SK-N-SH (cell line): ENCODE results near the gene DENND2C. TPM values are rescaled to one million over a fixed set of nuclear protein-coding genes. Genes with fewer than 3 reads are reported as not detected.

Experiments used
- CTCF ChIA-PET: fragments of 300-600, 350-600 bp; formaldehyde crosslinking; extraction: SDS; loops from one replicate; lab custom pipeline; 2021; lab: Yijun Ruan, JAX
- POLR2A ChIA-PET: fragments of 350-600 bp; sonication (Branson Sonifier 250); formaldehyde crosslinking; extraction: SDS; loops from one replicate; lab custom pipeline; 2020; ENCODE audit warnings: antibody characterized with exemption, inconsistent platforms; lab: Yijun Ruan, JAX
- DNase-seq: peaks from one replicate; pipeline ENCODE4 v3.0.0; 2012
- H2AFZ ChIP-seq: fragments of 200-600 bp; sonication (generic); 2 replicates; pipeline ENCODE4 v1.8.1; 2016; ENCODE audit warnings: antibody characterized with exemption, mild to moderate bottlenecking, low read depth
- H3F3A ChIP-seq: fragments of 200-600 bp; sonication (generic); replicated peaks from 2 replicates; pipeline ENCODE3; 2016; ENCODE audit warnings: antibody characterized with exemption, mild to moderate bottlenecking; ENCODE audit not compliant: insufficient read depth
- H3K27ac ChIP-seq, 2 experiments: fragments of 200-500 bp in 1 of 2; fragments of 200-600 bp in 1 of 2; sonication (Bioruptor generic) in 1 of 2; sonication (generic), shearing (Covaris generic) in 1 of 2; 2 replicates each; pipeline versions ENCODE4 v1.5.1 to v1.6.1; 2014 to 2016; ENCODE audit warnings: low read depth in 2 of 2, inconsistent platforms in 1 of 2, low read length in 1 of 2, mild to moderate bottlenecking in 1 of 2, mixed read lengths in 1 of 2
- H3K27me3 ChIP-seq: fragments of 200-600 bp; sonication (generic), shearing (Covaris generic); 2 replicates; pipeline ENCODE4 v1.6.1; 2016; ENCODE audit warnings: mixed run types; ENCODE audit not compliant: insufficient read depth
- H3K36me3 ChIP-seq, 2 experiments: fragments of 200-500 bp in 1 of 2; fragments of 200-600 bp in 1 of 2; sonication (Bioruptor generic) in 1 of 2; sonication (generic) in 1 of 2; replicated peaks in 1 of 2; 2 replicates each; pipeline versions ENCODE3 to v1.5.1; 2014 to 2016; ENCODE audit warnings: low read length in 1 of 2, mild to moderate bottlenecking in 1 of 2; ENCODE audit not compliant: insufficient read depth in 2 of 2, control insufficient read depth in 1 of 2
- H3K4me1 ChIP-seq, 2 experiments: fragments of 200-500 bp in 1 of 2; fragments of 200-600 bp in 1 of 2; sonication (Bioruptor generic) in 1 of 2; sonication (generic), shearing (Covaris generic) in 1 of 2; 2 replicates each; pipeline versions ENCODE4 v1.5.1 to v1.6.1; 2014 to 2016; ENCODE audit warnings: low read depth in 1 of 2, low read length in 1 of 2, mixed run types in 1 of 2; ENCODE audit not compliant: insufficient read depth in 2 of 2, control insufficient read depth in 1 of 2
- H3K4me2 ChIP-seq: fragments of 200-600 bp; sonication (generic), shearing (Covaris generic); 2 replicates; pipeline ENCODE4 v1.6.1; 2017; ENCODE audit warnings: mixed run types
- H3K4me3 ChIP-seq, 2 experiments: fragments of 200-500 bp in 1 of 2; fragments of 200-600 bp in 1 of 2; sonication (Bioruptor generic) in 1 of 2; sonication (generic), shearing (Covaris generic) in 1 of 2; 2 replicates each; pipeline versions ENCODE4 v1.5.1 to v1.8.1; 2014 to 2016; ENCODE audit warnings: low read depth in 2 of 2, inconsistent platforms in 1 of 2, low read length in 1 of 2, mild to moderate bottlenecking in 1 of 2, mixed read lengths in 1 of 2, moderate library complexity in 1 of 2
- H3K79me2 ChIP-seq: fragments of 200-600 bp; sonication (generic); 2 replicates; pipeline ENCODE4 v1.8.1; 2017; ENCODE audit warnings: mild to moderate bottlenecking; ENCODE audit not compliant: insufficient read depth
- H3K9ac ChIP-seq: fragments of 200-600 bp; sonication (generic); 2 replicates; pipeline ENCODE4 v1.6.1; 2017; ENCODE audit warnings: mixed run types
- H3K9me2 ChIP-seq: fragments of 200-600 bp; sonication (generic); 2 replicates; pipeline ENCODE4 v1.6.1; 2017; ENCODE audit warnings: mixed run types
- H3K9me3 ChIP-seq: fragments of 200-600 bp; sonication (generic); 2 replicates; pipeline ENCODE4 v1.6.1; 2017; ENCODE audit warnings: mixed run types, mild to moderate bottlenecking, moderate library complexity
- H4K20me1 ChIP-seq: fragments of 200-600 bp; sonication (generic); 2 replicates; pipeline ENCODE4 v1.6.1; 2017; ENCODE audit warnings: mild to moderate bottlenecking, mixed run types; ENCODE audit not compliant: insufficient read depth
- CTCF ChIP-seq: fragments of 200-600 bp; sonication (generic); IDR thresholded peaks from 2 replicates; pipeline ENCODE4 v1.6.1; 2017; ENCODE audit warnings: antibody characterized with exemption, mild to moderate bottlenecking, moderate library complexity
- EZH2phosphoT487 ChIP-seq: fragments of 200-600 bp; sonication (generic); IDR thresholded peaks from 2 replicates; pipeline ENCODE4 v1.6.1; 2017; ENCODE audit warnings: low read depth, mixed run types, mild to moderate bottlenecking, antibody characterized with exemption, moderate library complexity, borderline replicate concordance
- FOXM1 ChIP-seq: IDR thresholded peaks from 2 replicates; pipeline ENCODE4 v1.4.0; 2012; ENCODE audit warnings: low read depth, mild to moderate bottlenecking
- GABPA ChIP-seq: IDR thresholded peaks from 2 replicates; pipeline ENCODE4 v1.4.0; 2012; ENCODE audit warnings: low read depth, mild to moderate bottlenecking
- GATA2 ChIP-seq: sonication (generic); formaldehyde crosslinking; IDR thresholded peaks from 2 replicates; pipeline ENCODE4 v1.5.0; 2020; ENCODE audit warnings: mild to moderate bottlenecking, missing genetic modification reagents
- IRF3 ChIP-seq: fragments of 150-350 bp; IDR thresholded peaks from 2 replicates; pipeline ENCODE4 v1.6.1; 2016; ENCODE audit warnings: mild to moderate bottlenecking, low read depth, low read length
- JUND ChIP-seq: IDR thresholded peaks from 2 replicates; pipeline ENCODE4 v1.4.0; 2012
- MEF2A ChIP-seq: IDR thresholded peaks from 2 replicates; pipeline ENCODE4 v1.4.0; 2012; ENCODE audit warnings: low read depth, borderline replicate concordance
- NRF1 ChIP-seq: IDR thresholded peaks from 2 replicates; pipeline ENCODE4 v1.6.1; 2012; ENCODE audit warnings: low read depth, mild to moderate bottlenecking, low read length
- POLR2AphosphoS5 ChIP-seq: IDR thresholded peaks from 2 replicates; pipeline ENCODE4 v1.6.1; 2012; ENCODE audit warnings: low read depth, low read length
- RAD21 ChIP-seq: IDR thresholded peaks from 2 replicates; pipeline ENCODE4 v1.6.1; 2012; ENCODE audit warnings: mild to moderate bottlenecking, low read length
- RCOR1 ChIP-seq: fragments of 150-350 bp; IDR thresholded peaks from 2 replicates; pipeline ENCODE4 v1.6.1; 2017; ENCODE audit warnings: antibody characterized with exemption, low read length
- RXRA ChIP-seq: IDR thresholded peaks from 2 replicates; pipeline ENCODE4 v1.4.0; 2012; ENCODE audit warnings: low read depth, mild to moderate bottlenecking, borderline replicate concordance
- TAF1 ChIP-seq: IDR thresholded peaks from 2 replicates; pipeline ENCODE4 v1.6.1; 2012; ENCODE audit warnings: low read depth, mild to moderate bottlenecking, low read length, moderate library complexity, borderline replicate concordance
- USF2 ChIP-seq: fragments of 150-350 bp; IDR thresholded peaks from 2 replicates; pipeline ENCODE4 v1.6.1; 2017; ENCODE audit warnings: antibody characterized with exemption, low read length, low read depth, borderline replicate concordance
- WGBS: methylation state at CpG from one replicate; pipeline ENCODE4 v1.1.6; 2017; ENCODE audit warnings: low lambda C conversion rate; 5-methylcytosine and 5-hydroxymethylcytosine counted together
- polyA plus RNA-seq, 3 experiments: library from polyadenylated mRNA; depleted of rRNA; stranded (reverse); fragments of >200 nt; gene quantifications; 2 replicates each; pipeline ENCODE4 v1.2.3, GENCODE V29; 2012
- TF ChIP-seq, protein P1 (sequence below): IDR thresholded peaks from 2 replicates; pipeline ENCODE4 v1.4.0; 2012; ENCODE audit warnings: low read depth, borderline replicate concordance

Gene DENND2C
- polyA plus RNA-seq, 1 of the 3 experiments (the other 2 are of a cell fraction), result 0.03 TPM

GRCh38 chr1:114550336-114550735 is 119.5 kb downstream of the DENND2C start (continued):
- TF ChIP-seq, protein P1, sequence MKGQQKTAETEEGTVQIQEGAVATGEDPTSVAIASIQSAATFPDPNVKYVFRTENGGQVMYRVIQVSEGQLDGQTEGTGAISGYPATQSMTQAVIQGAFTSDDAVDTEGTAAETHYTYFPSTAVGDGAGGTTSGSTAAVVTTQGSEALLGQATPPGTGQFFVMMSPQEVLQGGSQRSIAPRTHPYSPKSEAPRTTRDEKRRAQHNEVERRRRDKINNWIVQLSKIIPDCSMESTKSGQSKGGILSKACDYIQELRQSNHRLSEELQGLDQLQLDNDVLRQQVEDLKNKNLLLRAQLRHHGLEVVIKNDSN, result no peak
- no peak for TF ChIP-seq JUND
- TF ChIP-seq TAF1, result no peak
- TF ChIP-seq GATA2 (CRISPR knock-in tag), result no peak
- TF ChIP-seq NRF1, result no peak
- TF ChIP-seq RCOR1, result no peak
- TF ChIP-seq USF2, result no peak

DNA sequence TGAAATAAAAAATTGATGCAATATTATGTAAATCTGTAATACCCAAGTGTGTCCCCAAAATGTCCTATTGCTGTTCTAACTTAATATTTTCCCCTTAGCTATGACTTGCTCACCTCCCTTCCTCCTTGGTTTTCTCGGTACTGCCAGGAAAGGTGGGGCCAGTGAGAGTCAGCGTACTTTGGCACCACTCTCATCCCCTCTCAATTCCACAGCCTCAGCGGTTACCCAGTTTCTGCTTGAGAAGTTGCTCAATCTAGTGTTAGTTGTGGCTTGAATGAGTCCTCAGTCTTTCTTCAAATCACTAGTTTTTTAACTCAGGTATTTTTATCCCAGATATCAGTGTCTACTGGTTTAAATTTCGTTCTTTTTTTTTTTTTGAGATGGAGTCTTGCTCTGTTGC is 120.7 kb downstream of the DENND2C start:
- no peaks in the 10 kb centered on the region for H3K27me3 ChIP-seq
- ChIA-PET CTCF (no interaction called here), POLR2A (no interaction called here)
- H2AFZ ChIP-seq, result no peak overlapping the region
- WGBS, result 35% methylated on average over 4 of the region's 4 CpGs
- no peaks in the 10 kb centered on the region for H4K20me1 ChIP-seq
- no peaks in the 10 kb centered on the region for H3K9me2 ChIP-seq
- no peak overlapping the region for H3K9ac ChIP-seq
- DNase-seq, result no peak
- H3K4me1 ChIP-seq, result no peaks in the 10 kb centered on the region
- no peaks in the 10 kb centered on the region for H3F3A ChIP-seq
- H3K4me3 ChIP-seq, result no peak overlapping the region
- no peak overlapping the region for H3K4me2 ChIP-seq
- H3K27ac ChIP-seq, result no peak overlapping the region
- no peaks in the 10 kb centered on the region for H3K9me3 ChIP-seq
- H3K36me3 ChIP-seq, result no peaks in the 10 kb centered on the region
- no peak for TF ChIP-seq EZH2phosphoT487
- no peak for TF ChIP-seq POLR2AphosphoS5
- TF ChIP-seq CTCF, result no peak
- no peak for TF ChIP-seq NRF1
- TF ChIP-seq RAD21, result no peak
- TF ChIP-seq GABPA, result no peak
- TF ChIP-seq FOXM1, result no peak
- TF ChIP-seq IRF3, result no peak
- TF ChIP-seq MEF2A, result no peak
- no peak for TF ChIP-seq RXRA
- H3K79me2 ChIP-seq, result no peaks in the 10 kb centered on the region
